Nephron progenitor cell (in vitro differentiated cells): ENCODE measurements around the gene CDYL.

ENCODE experiments used
- DNase-seq: peaks from one replicate; pipeline ENCODE4 v3.0.0; 2021
- H3K27ac Mint-ChIP-seq: 2 replicates; pipeline ENCODE4 v1.8.0; 2021; ENCODE audit warnings: mild to moderate bottlenecking, moderate library complexity, mixed read lengths
- H3K27me3 Mint-ChIP-seq: 2 replicates; pipeline ENCODE4 v1.8.0; 2021; ENCODE audit warnings: mild to moderate bottlenecking, low read depth, mixed read lengths; ENCODE audit not compliant: poor library complexity
- H3K36me3 Mint-ChIP-seq: 2 replicates; pipeline ENCODE4 v1.8.0; 2021; ENCODE audit warnings: low read depth, mixed read lengths
- H3K4me1 Mint-ChIP-seq: 2 replicates; pipeline ENCODE4 v1.8.0; 2021; ENCODE audit warnings: mixed read lengths
- H3K4me3 Mint-ChIP-seq: 2 replicates; pipeline ENCODE4 v1.8.0; 2021; ENCODE audit warnings: mild to moderate bottlenecking, moderate library complexity, mixed read lengths
- H3K9me3 Mint-ChIP-seq: 2 replicates; pipeline ENCODE4 v1.8.0; 2021; ENCODE audit warnings: mild to moderate bottlenecking, moderate library complexity, mixed read lengths
- CTCF ChIP-seq: fragments of 200-600 bp; sonication (generic); IDR thresholded peaks from 2 replicates; pipeline ENCODE4 v1.5.0; 2021; ENCODE audit warnings: antibody characterized with exemption

The CDYL gene

GRCh38 chr6:4790158-4790899, 14.1 kb downstream of the CDYL start:
- Mint-ChIP-seq H3K9me3 (peaks cover 4% of the 10 kb centered on the region), H3K4me1 (peaks cover 42% of the 10 kb centered on the region), H3K4me3 (no peak overlapping the region), H3K27ac (peak overlapping the region; percentile 90), H3K36me3 (peaks cover 32% of the 10 kb centered on the region), H3K27me3 (peaks cover 2% of the 10 kb centered on the region)
- DNase-seq: no peak
- TF ChIP-seq CTCF: no peak

GRCh38 chr6:4794140-4794707, 18.0 kb downstream of the CDYL start:
- Mint-ChIP-seq H3K27ac (no peak overlapping the region), H3K36me3 (peaks cover 30% of the 10 kb centered on the region), H3K4me3 (no peak overlapping the region), H3K9me3 (peaks cover 16% of the 10 kb centered on the region), H3K27me3 (no peaks in the 10 kb centered on the region), H3K4me1 (peaks cover 14% of the 10 kb centered on the region)
- DNase-seq: no peak
- TF ChIP-seq CTCF: no peak

- H3K27me3 Mint-ChIP-seq: no peaks in the 10 kb centered on the region
- H3K27ac Mint-ChIP-seq: no peak overlapping the region
- H3K4me1 Mint-ChIP-seq: peaks cover 14% of the 10 kb centered on the region
- no peak for TF ChIP-seq CTCF
- H3K4me3 Mint-ChIP-seq: no peak overlapping the region
- peaks cover 34% of the 10 kb centered on the region for H3K36me3 Mint-ChIP-seq
- H3K9me3 Mint-ChIP-seq: peaks cover 38% of the 10 kb centered on the region
- DNase-seq: no peak
Observed at GRCh38 chr6:4797587-4797986, 21.4 kb downstream of the CDYL start.

GRCh38 chr6:4799912-4800311, 23.7 kb downstream of the CDYL start:
- Mint-ChIP-seq H3K27ac (no peak overlapping the region), H3K27me3 (no peaks in the 10 kb centered on the region), H3K36me3 (peaks cover 34% of the 10 kb centered on the region), H3K4me3 (no peak overlapping the region), H3K9me3 (peaks cover 38% of the 10 kb centered on the region), H3K4me1 (peaks cover 35% of the 10 kb centered on the region)
- DNase-seq: no peak
- TF ChIP-seq CTCF: no peak

GRCh38 chr6:4800662-4801061, 24.5 kb downstream of the CDYL start:
- Mint-ChIP-seq H3K27me3 (no peaks in the 10 kb centered on the region), H3K36me3 (peaks cover 34% of the 10 kb centered on the region), H3K9me3 (peaks cover 38% of the 10 kb centered on the region), H3K4me1 (peaks cover 42% of the 10 kb centered on the region), H3K27ac (no peak overlapping the region), H3K4me3 (no peak overlapping the region)
- no peak for DNase-seq
- TF ChIP-seq CTCF: no peak
